ENCODE measurements around the gene UBE2J2. TPM values are rescaled to one million over a fixed set of nuclear protein-coding genes. Genes with fewer than 3 reads are reported as not detected.

The UBE2J2 gene
- total and polyA plus RNA-seq, 2 of the 13 experiments (the other 11 are each of a cell fraction or from before 2014, with no cell fraction given): 25.4 to 29.4 TPM

DNA sequence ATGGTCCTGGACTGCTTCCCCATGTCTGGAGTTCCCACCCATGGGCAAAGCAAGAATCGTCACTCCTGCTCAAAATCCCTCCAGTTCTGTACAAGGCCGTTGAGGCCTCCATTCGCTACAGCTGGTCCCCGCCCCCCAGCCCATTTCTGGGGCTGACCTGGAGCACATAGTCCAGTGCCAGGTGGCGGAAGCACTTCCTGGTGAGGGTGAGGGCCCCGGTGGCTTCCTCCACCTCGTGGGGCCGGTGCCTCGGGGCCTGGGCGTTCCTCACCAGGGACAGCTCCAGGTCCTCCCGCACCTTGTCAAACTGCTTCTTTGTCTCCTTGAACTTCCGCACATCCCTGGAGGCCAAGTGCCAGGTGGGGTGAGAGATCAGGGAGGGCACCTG, 26.7 kb upstream of the UBE2J2 start:
- FAIRE-seq: no peak
- TSS peak; percentile 44 for BruUV-seq (replicated peaks)
- no peak overlapping the region for H3K27ac ChIP-seq (ENCODE audit: extremely low read length, insufficient read depth, low read length)
- H3K27me3 ChIP-seq (ENCODE audit: control insufficient read depth in 1 of 2, insufficient read depth in 2 of 2, low read length in 2 of 2): no peaks in the 10 kb centered on the region; a peak in 1 of 5 replicates
- in situ Hi-C loops (cut with HindIII; ENCODE audit: extremely low pct_ligation_motif_present, low pct_unique_long_range_greater_than_20kb) (no loop called here), intact Hi-C loops (cut with micrococcal nuclease; ENCODE audit: unreplicated experiment) (no loop called here)
- POLR2A ChIA-PET: no interaction called here
- no peaks in the 10 kb centered on the region for H4K20me1 ChIP-seq (ENCODE audit: insufficient read depth, low read length)
- CTCF ChIA-PET (ENCODE audit: low intra/inter-chr PET ratio, low total read pairs): no interaction called here
- H3K4me1 ChIP-seq (ENCODE audit: insufficient read depth, low read length): peaks cover 19% of the 10 kb centered on the region
- H3K36me3 ChIP-seq (replicated peaks in 1 of 2; ENCODE audit: control insufficient read depth in 1 of 2, insufficient read depth in 2 of 2, low read length in 2 of 2): no peaks in the 10 kb centered on the region
- WGBS (ENCODE audit: low lambda C conversion rate): 87% methylated on average over 9 of the region's 12 CpGs
- H3K79me2 ChIP-seq (ENCODE audit: insufficient read depth, low read length): peaks cover 2% of the 10 kb centered on the region
- no peak for ATAC-seq
- no peak overlapping the region for H3K4me2 ChIP-seq (ENCODE audit: low read depth, low read length)
- H3K9me3 ChIP-seq (ENCODE audit: low read length): no peaks in the 10 kb centered on the region
- DNase-seq (ENCODE audit: low spot score): no peak
- H3K9ac ChIP-seq (ENCODE audit: insufficient read depth, low read depth, low read length): no peak overlapping the region
- no peak overlapping the region for H3K4me3 ChIP-seq (replicated peaks in 1 of 3; ENCODE audit: insufficient read depth in 1 of 3, low read depth in 2 of 3, low read length in 3 of 3)
- H2AFZ ChIP-seq (ENCODE audit: low read length): no peak overlapping the region
- TF ChIP-seq ZBTB38 (CRISPR knock-in tag; IDR thresholded peaks at IDR 0.05) (0 out of 2 replicates have a peak, but pooled peaks have one; percentile 67), ZFP82 (CRISPR knock-in tag; IDR thresholded peaks at IDR 0.05; ENCODE audit: borderline replicate concordance) (no peak), SRSF1 (optimal IDR thresholded peaks at IDR 0.05; ENCODE audit: low read depth, low read length) (no peak), U2AF2 (IDR thresholded peaks at IDR 0.05; ENCODE audit: low read depth, low read length) (no peak), ZNF557 (CRISPR knock-in tag; IDR thresholded peaks at IDR 0.05) (no peak), NFYC (CRISPR knock-in tag; IDR thresholded peaks at IDR 0.05) (no peak), ZBTB40 (IDR thresholded peaks at IDR 0.05) (no peak), ZBTB40 (CRISPR knock-in tag; IDR thresholded peaks at IDR 0.05) (no peak), ZNF678 (CRISPR knock-in tag; IDR thresholded peaks at IDR 0.05) (no peak), ZNF263 (CRISPR knock-in tag; IDR thresholded peaks at IDR 0.05) (peak; percentile 44; the same call in 1 of the 2 replicates)
- TF ChIP-seq, protein P1, sequence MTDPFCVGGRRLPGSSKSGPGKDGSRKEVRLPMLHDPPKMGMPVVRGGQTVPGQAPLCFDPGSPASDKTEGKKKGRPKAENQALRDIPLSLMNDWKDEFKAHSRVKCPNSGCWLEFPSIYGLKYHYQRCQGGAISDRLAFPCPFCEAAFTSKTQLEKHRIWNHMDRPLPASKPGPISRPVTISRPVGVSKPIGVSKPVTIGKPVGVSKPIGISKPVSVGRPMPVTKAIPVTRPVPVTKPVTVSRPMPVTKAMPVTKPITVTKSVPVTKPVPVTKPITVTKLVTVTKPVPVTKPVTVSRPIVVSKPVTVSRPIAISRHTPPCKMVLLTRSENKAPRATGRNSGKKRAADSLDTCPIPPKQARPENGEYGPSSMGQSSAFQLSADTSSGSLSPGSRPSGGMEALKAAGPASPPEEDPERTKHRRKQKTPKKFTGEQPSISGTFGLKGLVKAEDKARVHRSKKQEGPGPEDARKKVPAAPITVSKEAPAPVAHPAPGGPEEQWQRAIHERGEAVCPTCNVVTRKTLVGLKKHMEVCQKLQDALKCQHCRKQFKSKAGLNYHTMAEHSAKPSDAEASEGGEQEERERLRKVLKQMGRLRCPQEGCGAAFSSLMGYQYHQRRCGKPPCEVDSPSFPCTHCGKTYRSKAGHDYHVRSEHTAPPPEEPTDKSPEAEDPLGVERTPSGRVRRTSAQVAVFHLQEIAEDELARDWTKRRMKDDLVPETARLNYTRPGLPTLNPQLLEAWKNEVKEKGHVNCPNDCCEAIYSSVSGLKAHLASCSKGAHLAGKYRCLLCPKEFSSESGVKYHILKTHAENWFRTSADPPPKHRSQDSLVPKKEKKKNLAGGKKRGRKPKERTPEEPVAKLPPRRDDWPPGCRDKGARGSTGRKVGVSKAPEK (CRISPR knock-in tag; IDR thresholded peaks at IDR 0.05; ENCODE audit: borderline replicate concordance): no peak

Measured in HepG2 (cell line).